HL-60 (cell line): Measurements from ENCODE around the gene BEND6.

Source experiments
- DNase-seq, 2 experiments: peaks; one replicate each; pipeline ENCODE4 v3.0.0-alpha.2; 2010 to 2020; ENCODE audit warnings: low read depth in 1 of 2, low spot score in 1 of 2
- H3K27ac ChIP-seq: fragments of 250-450 bp; sonication (Bioruptor Pico); replicated peaks from 2 replicates; pipeline ENCODE4 v1.5.1; 2020; ENCODE audit warnings: mild to moderate bottlenecking, moderate library complexity
- H3K27me3 ChIP-seq: fragments of 250-450 bp; sonication (Bioruptor Pico); 2 replicates; pipeline ENCODE4 v1.5.1; 2021; ENCODE audit warnings: mild to moderate bottlenecking, moderate library complexity; ENCODE audit not compliant: insufficient read depth, poor library complexity, severe bottlenecking
- H3K4me3 ChIP-seq: replicated peaks from 2 replicates; pipeline ENCODE4 v1.5.1; 2011; ENCODE audit warnings: mild to moderate bottlenecking, control low read depth, low read length; ENCODE audit not compliant: insufficient read depth
- GABPA ChIP-seq: IDR thresholded peaks from 2 replicates; pipeline ENCODE4 v1.6.1; 2012; ENCODE audit warnings: low read depth
- POLR2AphosphoS5 ChIP-seq: IDR thresholded peaks from 2 replicates; pipeline ENCODE4 v1.6.1; 2012; ENCODE audit warnings: low read depth
- REST ChIP-seq: IDR thresholded peaks from 2 replicates; pipeline ENCODE4 v1.6.1; 2012; ENCODE audit warnings: low read depth; ENCODE audit not compliant: insufficient replicate concordance
- SPI1 ChIP-seq: IDR thresholded peaks from 2 replicates; pipeline ENCODE4 v1.6.1; 2012; ENCODE audit warnings: low read depth, mild to moderate bottlenecking, borderline replicate concordance
- TF ChIP-seq, protein P1 (sequence below): IDR thresholded peaks from one replicate; pipeline ENCODE4 v1.5.1; 2011; ENCODE audit warnings: low read length, control low read depth, inconsistent platforms; ENCODE audit not compliant: insufficient read depth

BEND6 gene

GRCh38 chr6:57063847-57064246 is 108.9 kb downstream of the BEND6 start:
- no peak for DNase-seq
- H3K4me3 ChIP-seq, result no peak overlapping the region
- no peak overlapping the region for H3K27ac ChIP-seq
- no peak for TF ChIP-seq GABPA
- TF ChIP-seq, protein P1, sequence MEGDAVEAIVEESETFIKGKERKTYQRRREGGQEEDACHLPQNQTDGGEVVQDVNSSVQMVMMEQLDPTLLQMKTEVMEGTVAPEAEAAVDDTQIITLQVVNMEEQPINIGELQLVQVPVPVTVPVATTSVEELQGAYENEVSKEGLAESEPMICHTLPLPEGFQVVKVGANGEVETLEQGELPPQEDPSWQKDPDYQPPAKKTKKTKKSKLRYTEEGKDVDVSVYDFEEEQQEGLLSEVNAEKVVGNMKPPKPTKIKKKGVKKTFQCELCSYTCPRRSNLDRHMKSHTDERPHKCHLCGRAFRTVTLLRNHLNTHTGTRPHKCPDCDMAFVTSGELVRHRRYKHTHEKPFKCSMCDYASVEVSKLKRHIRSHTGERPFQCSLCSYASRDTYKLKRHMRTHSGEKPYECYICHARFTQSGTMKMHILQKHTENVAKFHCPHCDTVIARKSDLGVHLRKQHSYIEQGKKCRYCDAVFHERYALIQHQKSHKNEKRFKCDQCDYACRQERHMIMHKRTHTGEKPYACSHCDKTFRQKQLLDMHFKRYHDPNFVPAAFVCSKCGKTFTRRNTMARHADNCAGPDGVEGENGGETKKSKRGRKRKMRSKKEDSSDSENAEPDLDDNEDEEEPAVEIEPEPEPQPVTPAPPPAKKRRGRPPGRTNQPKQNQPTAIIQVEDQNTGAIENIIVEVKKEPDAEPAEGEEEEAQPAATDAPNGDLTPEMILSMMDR, result no peak
- no peaks in the 10 kb centered on the region for H3K27me3 ChIP-seq

DNA sequence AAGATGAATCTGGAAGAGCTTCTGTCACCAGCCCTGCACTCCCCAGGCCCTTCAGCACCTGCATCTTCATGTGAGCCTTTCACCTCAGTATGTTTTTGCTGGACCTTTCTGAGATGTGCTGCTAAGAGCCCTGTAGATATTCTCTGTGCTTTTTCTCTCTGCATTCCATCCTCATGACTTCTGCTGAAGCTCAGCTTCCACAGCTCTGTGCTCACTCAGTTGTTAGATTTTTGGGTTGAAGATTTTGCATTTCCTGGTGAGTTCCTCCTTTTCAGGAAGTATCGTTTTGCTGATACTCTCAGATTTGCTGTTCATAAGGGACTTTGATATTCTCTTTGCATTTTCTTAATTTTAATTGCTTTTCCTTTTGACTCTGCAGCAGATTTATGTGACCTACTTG is 109.9 kb downstream of the BEND6 start:
- H3K27ac ChIP-seq, result no peak overlapping the region
- no peak for DNase-seq
- no peak for TF ChIP-seq REST
- no peak for TF ChIP-seq POLR2AphosphoS5

GRCh38 chr6:57068061-57068460 is 113.2 kb downstream of the BEND6 start:
- no peak for DNase-seq
- Histone ChIP-seq H3K4me3 (no peak overlapping the region), H3K27ac (no peak overlapping the region), H3K27me3 (no peaks in the 10 kb centered on the region)
- TF ChIP-seq, protein P1, result no peak
- TF ChIP-seq GABPA, result no peak
- no peak for TF ChIP-seq SPI1
- TF ChIP-seq REST, result no peak
- no peak for TF ChIP-seq POLR2AphosphoS5

More for the DNA sequence above, 109.9 kb downstream of the BEND6 start:
- no peak overlapping the region for H3K4me3 ChIP-seq
- H3K27me3 ChIP-seq, result no peaks in the 10 kb centered on the region

DNA sequence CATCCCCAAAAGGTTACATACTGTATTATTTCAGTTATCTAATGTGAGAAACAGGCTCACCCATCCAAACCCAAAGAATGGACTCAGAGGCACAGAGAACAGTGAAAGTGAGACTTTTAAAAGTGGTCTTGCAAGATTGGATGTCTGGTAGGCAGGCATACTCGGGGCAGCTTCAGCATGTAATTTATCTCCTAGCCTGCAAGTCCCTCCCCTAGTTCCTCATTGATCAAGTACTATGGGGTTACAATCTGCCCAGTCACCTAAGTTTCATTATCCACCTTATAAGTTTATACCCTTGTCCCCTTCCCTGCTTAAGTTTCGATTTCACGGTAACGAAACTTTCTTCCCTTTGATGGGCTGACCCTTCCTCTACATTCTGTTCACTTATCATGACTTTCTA is 114.3 kb downstream of the BEND6 start:
- Histone ChIP-seq H3K4me3 (no peak overlapping the region), H3K27me3 (no peaks in the 10 kb centered on the region), H3K27ac (no peak overlapping the region)
- no peak for DNase-seq
- TF ChIP-seq REST (no peak), SPI1 (no peak), GABPA (no peak), POLR2AphosphoS5 (no peak)
- TF ChIP-seq, protein P1, result no peak
